Astrocyte of the cerebellum (primary cell): Measurements from ENCODE around the gene NCAPD2.

ENCODE experiments used
- DNase-seq: peaks from one replicate; pipeline ENCODE4 v3.0.0-alpha.2; 2011; ENCODE audit warnings: low read depth
- H3K4me3 ChIP-seq: 2 replicates; pipeline ENCODE4 v1.5.1; 2011; ENCODE audit warnings: mild to moderate bottlenecking, low read depth, low read length, moderate library complexity
- CTCF ChIP-seq: IDR thresholded peaks from 2 replicates; pipeline ENCODE4 v1.5.1; 2012; ENCODE audit warnings: low read length, low read depth, moderate library complexity, mild to moderate bottlenecking; ENCODE audit errors: missing control alignments
- in situ Hi-C: cut with HindIII; loops from 2 replicates; pipeline ENCODE4 v1.10.0; 2017; ENCODE audit warnings: low sequenced_read_pairs

Gene NCAPD2

GRCh38 chr12:6461401-6462233 is 32.3 kb upstream of the NCAPD2 start:
- in situ Hi-C loops = loop anchor here (10.0 kb wide), 1 partner anchor 67 kb away; no protein-coding TSS in a partner anchor
- no peak overlapping the region for H3K4me3 ChIP-seq
- no peak for DNase-seq
- no peak for TF ChIP-seq CTCF

DNA sequence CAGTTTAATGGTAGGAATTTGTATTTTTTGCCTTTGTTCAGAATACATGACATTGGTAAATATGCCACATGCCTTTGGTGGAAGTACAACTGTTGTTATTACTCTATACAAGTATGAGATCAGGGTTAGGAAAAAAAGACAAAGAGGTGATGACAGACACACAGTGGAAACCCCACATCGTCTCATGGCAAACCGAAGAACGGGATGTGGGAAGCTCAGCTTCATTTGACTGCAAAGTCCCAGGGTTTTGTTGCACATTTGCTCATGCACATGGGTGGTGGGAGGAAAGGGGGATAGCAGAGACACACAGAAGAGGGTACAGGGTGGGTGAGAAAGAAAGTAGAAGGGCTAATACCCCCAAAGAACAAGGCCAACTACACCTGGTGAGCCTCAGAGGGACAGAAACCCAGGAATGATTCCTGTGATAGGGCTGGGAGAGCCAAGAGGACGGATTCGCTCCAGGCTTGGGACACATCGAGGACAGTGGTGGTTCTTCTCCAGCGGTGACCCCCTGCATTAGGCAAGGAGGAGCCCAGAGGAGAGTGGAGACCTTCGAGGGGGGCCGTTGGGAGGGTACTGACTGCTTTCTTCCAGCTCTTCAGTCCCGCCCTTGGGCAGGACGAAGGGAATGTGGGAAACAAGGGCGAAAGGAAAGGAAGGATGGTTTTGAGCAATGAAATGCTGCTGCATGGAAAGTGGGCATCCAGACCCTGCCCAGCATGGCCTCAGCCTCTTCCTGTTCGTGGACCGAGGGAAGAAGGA is 31.5 kb upstream of the NCAPD2 start:
- H3K4me3 ChIP-seq = no peak overlapping the region
- no peak for DNase-seq
- in situ Hi-C loops = loop anchor here (10.0 kb wide), 1 partner anchor 68 kb away; no protein-coding TSS in a partner anchor
- TF ChIP-seq CTCF = no peak

- H3K4me3 ChIP-seq = no peak overlapping the region
- DNase-seq = no peak
- in situ Hi-C loops = loop anchor here (10.0 kb wide), 1 partner anchor 68 kb away; no protein-coding TSS in a partner anchor
- TF ChIP-seq CTCF = no peak
These were observed 30.7 kb upstream of the NCAPD2 start for GRCh38 chr12:6463216-6463615.

DNA sequence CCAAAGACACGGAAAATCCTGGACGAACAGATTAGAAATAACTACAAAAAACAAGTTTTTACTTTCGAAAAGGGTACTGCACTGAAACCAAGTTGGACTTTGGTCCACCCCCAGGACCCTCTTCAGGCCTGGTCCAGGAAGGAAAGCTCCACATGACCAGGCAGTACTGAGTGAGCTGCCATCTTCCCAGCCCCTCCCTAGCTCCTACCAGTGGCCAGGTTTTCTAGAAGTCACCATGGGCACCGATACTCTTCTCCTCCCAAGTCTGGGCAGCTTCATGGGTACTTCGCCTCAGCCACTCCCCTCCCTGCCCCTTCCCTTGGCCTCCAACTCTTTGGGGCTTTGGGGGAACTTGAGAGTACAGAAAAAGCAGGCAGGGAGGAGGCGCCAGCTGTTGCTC is 30.0 kb upstream of the NCAPD2 start:
- no peak for DNase-seq
- no peak for TF ChIP-seq CTCF
- in situ Hi-C loops = loop anchor here (10.0 kb wide), 1 partner anchor 69 kb away; no protein-coding TSS in a partner anchor
- H3K4me3 ChIP-seq = no peak overlapping the region

- H3K4me3 ChIP-seq = no peak overlapping the region
- DNase-seq = no peak
- no peak for TF ChIP-seq CTCF
- in situ Hi-C loops = loop anchor here (10.0 kb wide), 1 partner anchor 70 kb away; no protein-coding TSS in a partner anchor
These were observed 29.4 kb upstream of the NCAPD2 start for GRCh38 chr12:6464531-6464930.

- peak; percentile 95 for TF ChIP-seq CTCF
- peak; percentile 66 for DNase-seq
- in situ Hi-C loops = loop anchor here (10.0 kb wide), 1 partner anchor 71 kb away; no protein-coding TSS in a partner anchor
- H3K4me3 ChIP-seq = no peak overlapping the region
These were observed 28.3 kb upstream of the NCAPD2 start for GRCh38 chr12:6465467-6466183.
